ENCODE results near the gene MAST4.

MAST4 gene

GRCh38 chr5:66637994-66638393, 41.8 kb downstream of the MAST4 start:
- no peak for DNase-seq (ENCODE audit: low read depth)
- no peak overlapping the region for H3K4me3 ChIP-seq (ENCODE audit: control insufficient read depth, low read depth, low read length)
- TF ChIP-seq, protein P1, sequence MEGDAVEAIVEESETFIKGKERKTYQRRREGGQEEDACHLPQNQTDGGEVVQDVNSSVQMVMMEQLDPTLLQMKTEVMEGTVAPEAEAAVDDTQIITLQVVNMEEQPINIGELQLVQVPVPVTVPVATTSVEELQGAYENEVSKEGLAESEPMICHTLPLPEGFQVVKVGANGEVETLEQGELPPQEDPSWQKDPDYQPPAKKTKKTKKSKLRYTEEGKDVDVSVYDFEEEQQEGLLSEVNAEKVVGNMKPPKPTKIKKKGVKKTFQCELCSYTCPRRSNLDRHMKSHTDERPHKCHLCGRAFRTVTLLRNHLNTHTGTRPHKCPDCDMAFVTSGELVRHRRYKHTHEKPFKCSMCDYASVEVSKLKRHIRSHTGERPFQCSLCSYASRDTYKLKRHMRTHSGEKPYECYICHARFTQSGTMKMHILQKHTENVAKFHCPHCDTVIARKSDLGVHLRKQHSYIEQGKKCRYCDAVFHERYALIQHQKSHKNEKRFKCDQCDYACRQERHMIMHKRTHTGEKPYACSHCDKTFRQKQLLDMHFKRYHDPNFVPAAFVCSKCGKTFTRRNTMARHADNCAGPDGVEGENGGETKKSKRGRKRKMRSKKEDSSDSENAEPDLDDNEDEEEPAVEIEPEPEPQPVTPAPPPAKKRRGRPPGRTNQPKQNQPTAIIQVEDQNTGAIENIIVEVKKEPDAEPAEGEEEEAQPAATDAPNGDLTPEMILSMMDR (conservative IDR thresholded peaks at IDR 0.05; ENCODE audit: control insufficient read depth, insufficient read depth, low read depth, low read length) = no peak

GRCh38 chr5:66639037-66639436, 42.8 kb downstream of the MAST4 start:
- no peak for DNase-seq (ENCODE audit: low read depth)
- TF ChIP-seq, protein P1 (conservative IDR thresholded peaks at IDR 0.05; ENCODE audit: control insufficient read depth, insufficient read depth, low read depth, low read length) = no peak
- H3K4me3 ChIP-seq (ENCODE audit: control insufficient read depth, low read depth, low read length) = no peak overlapping the region

DNA sequence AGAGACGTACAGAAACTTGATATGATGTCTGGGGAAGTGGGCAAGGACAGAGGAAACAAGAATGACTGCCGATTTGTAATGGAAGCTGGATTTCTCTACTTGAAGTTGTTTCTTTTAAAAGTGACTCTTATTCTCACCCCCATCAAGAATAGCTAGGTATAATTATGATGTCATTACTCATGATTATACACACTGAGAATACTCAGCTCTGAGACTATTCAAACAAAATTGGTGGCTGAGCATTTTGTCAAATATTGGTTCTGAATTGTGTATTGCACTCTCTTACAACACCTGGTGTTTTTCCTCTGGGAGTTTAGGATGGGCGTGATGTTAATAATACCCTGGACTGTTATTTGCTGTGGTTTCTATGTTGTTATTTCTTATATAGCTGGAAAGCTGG, 46.3 kb downstream of the MAST4 start:
- TF ChIP-seq, protein P1 (conservative IDR thresholded peaks at IDR 0.05; ENCODE audit: control insufficient read depth, insufficient read depth, low read depth, low read length) = no peak
- no peak for DNase-seq (ENCODE audit: low read depth)
- no peak overlapping the region for H3K4me3 ChIP-seq (ENCODE audit: control insufficient read depth, low read depth, low read length)

- DNase-seq (ENCODE audit: low read depth) = no peak
- TF ChIP-seq, protein P1 (conservative IDR thresholded peaks at IDR 0.05; ENCODE audit: control insufficient read depth, insufficient read depth, low read depth, low read length) = no peak
These were observed 47.2 kb downstream of the MAST4 start for GRCh38 chr5:66643387-66643786.

DNA sequence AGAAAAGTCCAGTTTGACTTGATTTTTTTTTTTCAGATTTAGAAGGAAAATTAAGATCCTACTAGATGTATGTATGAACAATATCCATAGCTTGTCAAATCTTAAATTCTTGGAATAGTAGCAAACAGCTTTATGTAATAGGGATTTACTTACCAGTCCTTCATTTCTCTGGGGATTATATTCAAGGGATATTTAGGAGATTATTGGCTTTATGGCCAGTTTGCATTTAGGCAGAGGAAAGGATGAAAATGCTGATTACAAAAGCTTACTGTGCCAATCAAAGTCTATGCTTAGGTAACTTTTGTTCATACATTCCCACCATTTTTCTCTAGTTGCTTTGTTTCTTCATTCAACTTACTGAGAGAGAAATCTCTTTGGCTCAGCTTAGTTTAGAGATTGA, 47.9 kb downstream of the MAST4 start:
- TF ChIP-seq, protein P1 (conservative IDR thresholded peaks at IDR 0.05; ENCODE audit: control insufficient read depth, insufficient read depth, low read depth, low read length) = no peak
- H3K4me3 ChIP-seq (ENCODE audit: control insufficient read depth, low read depth, low read length) = no peak overlapping the region
- no peak for DNase-seq (ENCODE audit: low read depth)

More at GRCh38 chr5:66643387-66643786, 47.2 kb downstream of the MAST4 start:
- no peak overlapping the region for H3K4me3 ChIP-seq (ENCODE audit: control insufficient read depth, low read depth, low read length)

DNA sequence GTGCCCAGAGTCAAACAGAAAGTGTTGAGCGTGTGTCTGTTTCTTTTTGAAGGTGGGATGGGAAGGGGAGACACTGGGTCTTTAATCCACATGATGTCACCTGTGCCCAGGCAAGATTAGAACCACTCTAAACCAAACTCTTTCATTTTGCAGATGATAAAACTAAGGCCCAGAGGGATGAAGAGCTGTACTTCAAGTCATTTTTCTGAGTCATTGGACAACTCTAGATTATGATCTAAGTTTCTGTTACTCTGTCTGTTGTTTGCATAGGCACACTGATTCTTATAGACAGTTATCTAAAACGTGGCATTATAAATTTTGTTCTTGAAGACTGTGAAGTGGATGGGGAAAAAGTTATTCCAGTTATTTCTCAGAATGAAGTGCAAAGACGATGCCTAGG, 48.8 kb downstream of the MAST4 start:
- DNase-seq (ENCODE audit: low read depth) = no peak
- H3K4me3 ChIP-seq (ENCODE audit: control insufficient read depth, low read depth, low read length) = no peak overlapping the region
- TF ChIP-seq, protein P1 (conservative IDR thresholded peaks at IDR 0.05; ENCODE audit: control insufficient read depth, insufficient read depth, low read depth, low read length) = no peak

GRCh38 chr5:66646570-66646969, 50.4 kb downstream of the MAST4 start:
- TF ChIP-seq, protein P1 (conservative IDR thresholded peaks at IDR 0.05; ENCODE audit: control insufficient read depth, insufficient read depth, low read depth, low read length) = no peak
- H3K4me3 ChIP-seq (ENCODE audit: control insufficient read depth, low read depth, low read length) = no peak overlapping the region
- peak; percentile 49 for DNase-seq (ENCODE audit: low read depth)
